Large intestine (tissue), 3 donors: ENCODE data around the gene ICE1. TPM values are rescaled to one million over a fixed set of nuclear protein-coding genes. Genes with fewer than 3 reads are reported as not detected.
"Not testable (repeated sequence)": the region's sequence is repeated elsewhere in the genome, so short reads cannot be mapped to it uniquely, and the experiment has no call there.

Experiments used
- DNase-seq, 2 donors: peaks; one replicate each; pipeline versions ENCODE4 v3.0.0 to v3.0.0-alpha.2; 2013
- H3K27ac ChIP-seq: one replicate; pipeline ENCODE4 v1.5.1; 2013; ENCODE audit warnings: low read length
- H3K27me3 ChIP-seq: 2 replicates; pipeline ENCODE4 v1.6.1; 2013; ENCODE audit warnings: low read length; ENCODE audit not compliant: control insufficient read depth, insufficient read depth
- H3K36me3 ChIP-seq: 2 replicates; pipeline ENCODE4 v1.6.1; 2013; ENCODE audit warnings: low read length; ENCODE audit not compliant: control insufficient read depth, insufficient read depth
- H3K4me1 ChIP-seq: one replicate; pipeline ENCODE4 v1.6.1; 2013; ENCODE audit warnings: low read length; ENCODE audit not compliant: control insufficient read depth, insufficient read depth
- H3K4me3 ChIP-seq: one replicate; pipeline ENCODE4 v1.5.1; 2013; ENCODE audit warnings: low read length
- H3K9me3 ChIP-seq: one replicate; pipeline ENCODE4 v1.6.1; 2013; ENCODE audit warnings: mild to moderate bottlenecking, low read depth, low read length, moderate library complexity; ENCODE audit not compliant: control insufficient read depth
- WGBS: methylation state at CpG from one replicate; pipeline ENCODE4 v1.1.5; 2013; ENCODE audit warnings: low lambda C conversion rate; ENCODE audit not compliant: insufficient coverage; 5-methylcytosine and 5-hydroxymethylcytosine counted together
- polyA plus RNA-seq: library from polyadenylated mRNA; unstranded; fragments of 120-200 nt; gene quantifications from one replicate; pipeline ENCODE4 v1.2.1, GENCODE V29; 2013

ICE1 gene
- polyA plus RNA-seq, 1 donor = 20.9 TPM

DNA sequence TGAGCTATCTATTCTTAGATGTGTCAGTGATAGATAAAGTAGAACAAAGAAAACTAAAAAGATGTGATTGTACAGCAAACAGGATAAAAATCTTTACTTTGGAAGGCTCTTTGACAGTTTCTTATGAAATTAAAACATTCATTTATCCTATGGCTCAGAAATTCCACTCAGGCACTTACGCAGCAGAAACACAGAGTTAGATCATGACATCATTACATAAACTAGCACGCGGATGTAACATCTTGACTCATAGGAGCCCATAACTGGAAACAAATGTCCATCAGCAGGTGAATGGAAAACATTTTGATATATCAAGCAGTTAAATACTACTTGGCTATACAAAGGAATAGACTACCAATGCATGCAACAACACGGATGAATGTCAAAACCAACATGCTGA, 45.3 kb downstream of the ICE1 start:
- WGBS = 80% methylated on average over 1 of the region's 4 CpGs
- Histone ChIP-seq H3K9me3 (no peaks in the 10 kb centered on the region), H3K4me3 (no peak overlapping the region), H3K27me3 (no peaks in the 10 kb centered on the region), H3K36me3 (peaks cover 43% of the 10 kb centered on the region), H3K4me1 (no peaks in the 10 kb centered on the region), H3K27ac (no peak overlapping the region)
- no peak for DNase-seq

- Histone ChIP-seq H3K9me3 (no peaks in the 10 kb centered on the region), H3K4me3 (no peak overlapping the region), H3K4me1 (no peaks in the 10 kb centered on the region), H3K27ac (no peak overlapping the region), H3K36me3 (peaks cover 35% of the 10 kb centered on the region), H3K27me3 (no peaks in the 10 kb centered on the region)
- no peak for DNase-seq
These were observed 48.5 kb downstream of the ICE1 start for GRCh38 chr5:5470933-5471332.

GRCh38 chr5:5473226-5473625, 50.7 kb downstream of the ICE1 start:
- WGBS = 100% methylated on average over 1 of the region's 2 CpGs
- Histone ChIP-seq H3K27me3 (no peaks in the 10 kb centered on the region), H3K4me1 (no peaks in the 10 kb centered on the region), H3K4me3 (no peak overlapping the region), H3K36me3 (peaks cover 32% of the 10 kb centered on the region), H3K9me3 (no peaks in the 10 kb centered on the region), H3K27ac (no peak overlapping the region)
- DNase-seq = no peak

DNA sequence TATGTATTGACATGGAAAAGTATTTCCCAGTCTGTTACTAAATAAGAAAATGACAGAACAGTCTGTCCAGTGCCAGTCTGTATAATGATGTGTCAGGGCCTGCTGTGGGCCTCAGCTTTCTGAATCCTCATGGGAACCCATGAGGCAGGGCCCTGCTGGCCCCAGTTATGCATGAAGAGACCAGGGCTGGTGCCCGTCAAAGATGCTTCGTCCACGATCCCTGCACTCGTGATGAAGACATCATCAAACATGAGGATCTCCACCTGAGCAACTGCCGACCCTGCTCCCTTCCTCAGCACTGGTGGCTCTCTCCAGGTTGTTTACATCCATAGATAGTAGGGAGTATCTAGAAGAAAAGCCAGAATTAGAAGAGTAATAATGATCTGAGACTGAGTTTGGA, 52.5 kb downstream of the ICE1 start:
- H3K27me3 ChIP-seq = no peaks in the 10 kb centered on the region
- no peak for DNase-seq
- no peaks in the 10 kb centered on the region for H3K9me3 ChIP-seq
- no peaks in the 10 kb centered on the region for H3K4me1 ChIP-seq
- H3K36me3 ChIP-seq = peaks cover 27% of the 10 kb centered on the region
- H3K27ac ChIP-seq = no peak overlapping the region
- no peak overlapping the region for H3K4me3 ChIP-seq
- no CpG with 5 or more reads among the region's 5 CpGs for WGBS

- Histone ChIP-seq H3K36me3 (peaks cover 25% of the 10 kb centered on the region), H3K4me1 (no peaks in the 10 kb centered on the region), H3K9me3 (no peaks in the 10 kb centered on the region), H3K4me3 (no peak overlapping the region), H3K27me3 (no peaks in the 10 kb centered on the region), H3K27ac (no peak overlapping the region)
- WGBS = no CpG with 5 or more reads among the region's 2 CpGs
- DNase-seq = no peak
These were observed 53.5 kb downstream of the ICE1 start for GRCh38 chr5:5475975-5476374.

DNA sequence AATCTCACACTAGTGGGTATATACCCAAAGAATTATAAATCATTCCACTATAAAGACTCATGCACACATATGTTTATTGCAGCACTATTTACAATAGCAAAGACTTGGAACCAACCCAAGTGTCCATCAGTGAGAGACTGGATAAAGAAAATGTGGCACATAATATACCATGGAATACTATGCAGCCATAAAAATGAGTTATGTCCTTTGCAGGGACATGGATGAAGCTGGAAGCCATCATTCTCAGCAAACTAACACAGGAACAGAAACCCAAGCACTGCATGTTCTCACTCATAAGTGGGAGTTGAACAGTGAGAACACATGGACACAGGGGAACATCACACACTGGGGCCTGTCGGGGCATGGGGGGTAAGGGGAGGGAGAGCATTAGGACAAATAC, 57.1 kb downstream of the ICE1 start:
- H3K4me1 ChIP-seq, DNase-seq, H3K27ac ChIP-seq, H3K9me3 ChIP-seq, H3K27me3 ChIP-seq, H3K4me3 ChIP-seq: not testable (repeated sequence)
- WGBS = no CpG with 5 or more reads among the region's 1 CpG
- H3K36me3 ChIP-seq = peaks cover 22% of the 10 kb centered on the region

DNA sequence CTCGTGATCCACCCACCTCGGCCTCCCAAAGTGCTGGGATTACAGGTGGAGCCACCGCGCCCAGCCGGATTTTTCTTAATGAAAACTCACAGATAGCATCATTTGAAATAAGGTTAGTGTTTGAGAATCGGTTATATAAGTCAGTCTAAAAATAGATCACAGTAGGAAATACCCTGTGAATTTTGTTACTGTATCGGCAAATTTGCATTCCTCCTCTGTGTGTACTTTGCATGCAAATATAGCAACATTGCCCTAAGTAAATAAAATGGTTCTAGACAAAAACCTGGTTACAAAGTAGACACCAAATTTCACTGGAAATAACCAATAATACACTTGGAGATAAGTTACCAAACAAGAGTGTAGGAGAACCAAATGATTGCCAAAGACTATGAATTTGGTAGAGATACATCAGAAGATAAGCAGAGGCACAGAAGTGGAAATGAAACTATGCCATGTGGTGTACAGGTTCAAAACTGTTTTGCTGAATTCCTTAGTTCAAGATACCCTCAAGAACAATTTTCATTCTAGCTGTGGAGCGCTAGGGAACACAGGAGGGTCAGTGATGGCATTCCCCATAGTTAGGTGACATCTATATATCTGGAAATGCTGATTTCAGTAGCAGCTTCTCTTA, 58.1 kb downstream of the ICE1 start:
- Histone ChIP-seq H3K9me3 (no peaks in the 10 kb centered on the region), H3K27ac (no peak overlapping the region), H3K4me3 (no peak overlapping the region), H3K4me1 (no peaks in the 10 kb centered on the region), H3K27me3 (no peaks in the 10 kb centered on the region), H3K36me3 (peaks cover 15% of the 10 kb centered on the region)
- DNase-seq = no peak
- WGBS = 100% methylated on average over 1 of the region's 8 CpGs

DNA sequence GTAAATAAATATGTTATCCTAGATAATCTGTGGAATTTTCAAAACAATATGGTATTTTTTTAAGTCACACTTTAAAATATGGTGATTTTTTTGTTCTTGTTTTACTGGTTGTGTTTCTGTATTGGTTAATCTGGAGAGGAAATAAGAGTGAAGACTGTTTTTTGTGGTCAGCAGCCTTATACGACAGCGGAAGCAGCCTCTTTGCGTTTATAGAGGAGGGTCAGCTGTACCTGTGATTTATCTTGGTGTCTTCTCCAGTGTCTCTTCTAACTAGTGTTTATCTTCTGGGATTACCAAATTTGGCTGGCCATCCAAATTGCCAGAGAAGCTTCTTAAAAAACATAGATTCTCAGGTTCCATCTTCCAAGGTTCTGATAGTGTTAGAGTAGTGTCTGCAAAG, 58.7 kb downstream of the ICE1 start:
- peaks cover 16% of the 10 kb centered on the region for H3K36me3 ChIP-seq
- no peaks in the 10 kb centered on the region for H3K9me3 ChIP-seq
- no peak overlapping the region for H3K4me3 ChIP-seq
- WGBS = no CpG with 5 or more reads among the region's 3 CpGs
- no peak for DNase-seq
- no peaks in the 10 kb centered on the region for H3K4me1 ChIP-seq
- H3K27me3 ChIP-seq = no peaks in the 10 kb centered on the region
- no peak overlapping the region for H3K27ac ChIP-seq

DNA sequence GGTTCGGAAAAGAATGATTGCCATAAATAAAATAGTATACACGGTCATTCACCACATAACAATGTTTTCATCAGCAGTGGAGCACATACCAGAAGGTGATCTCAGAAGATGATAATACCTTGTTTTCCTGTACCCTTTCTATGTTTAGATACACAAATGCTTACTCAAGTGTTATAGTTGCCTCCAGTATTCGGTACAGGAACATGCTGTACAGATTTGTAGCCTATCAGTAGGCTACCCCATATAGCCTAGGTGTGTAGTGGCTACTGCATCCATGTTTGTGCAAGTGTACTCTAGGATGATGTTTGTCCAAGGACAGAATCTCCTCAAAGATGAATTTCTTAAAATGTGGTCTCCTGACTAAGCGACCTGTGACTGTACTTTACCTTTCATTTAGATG, 59.2 kb downstream of the ICE1 start:
- no peak overlapping the region for H3K4me3 ChIP-seq
- DNase-seq = no peak
- no peaks in the 10 kb centered on the region for H3K27me3 ChIP-seq
- H3K4me1 ChIP-seq = no peaks in the 10 kb centered on the region
- H3K27ac ChIP-seq = no peak overlapping the region
- H3K36me3 ChIP-seq = peaks cover 12% of the 10 kb centered on the region
- no peaks in the 10 kb centered on the region for H3K9me3 ChIP-seq
- 100% methylated on average over 3 of the region's 4 CpGs for WGBS

DNA sequence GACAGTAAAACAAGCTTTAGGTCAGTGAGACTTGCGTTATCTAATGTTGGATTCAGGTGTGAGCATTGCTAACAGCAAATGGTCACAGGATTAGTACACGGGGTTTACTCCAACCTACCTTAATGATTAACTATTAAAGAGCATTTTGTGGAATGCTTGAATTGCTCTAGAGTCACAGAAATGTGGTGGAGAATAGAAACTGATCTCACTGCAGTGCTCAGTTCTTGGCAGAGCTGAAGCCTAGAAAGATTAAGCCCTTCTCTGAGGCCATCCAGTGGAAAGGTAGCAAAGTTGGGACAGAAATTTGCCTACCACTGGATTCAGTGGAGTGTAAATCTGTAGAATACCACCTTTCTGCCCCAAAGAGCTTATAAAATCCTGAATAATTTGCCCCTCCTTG, 60.9 kb downstream of the ICE1 start:
- Histone ChIP-seq H3K4me1 (no peaks in the 10 kb centered on the region), H3K27me3 (no peaks in the 10 kb centered on the region), H3K9me3 (no peaks in the 10 kb centered on the region), H3K36me3 (peaks cover 15% of the 10 kb centered on the region), H3K4me3 (no peak overlapping the region), H3K27ac (no peak overlapping the region)
- DNase-seq = no peak
- WGBS = no CpG with 5 or more reads among the region's 2 CpGs

- no peak for DNase-seq
- no peaks in the 10 kb centered on the region for H3K27me3 ChIP-seq
These were observed 61.6 kb downstream of the ICE1 start for GRCh38 chr5:5483880-5484598.

More at GRCh38 chr5:5483880-5484598, 61.6 kb downstream of the ICE1 start:
- no peaks in the 10 kb centered on the region for H3K4me1 ChIP-seq
- H3K36me3 ChIP-seq = peaks cover 16% of the 10 kb centered on the region
- no CpG with 5 or more reads among the region's 5 CpGs for WGBS
- no peak overlapping the region for H3K4me3 ChIP-seq
- H3K27ac ChIP-seq = no peak overlapping the region
- H3K9me3 ChIP-seq = no peaks in the 10 kb centered on the region
